Mesothelial cell of epicardium (in vitro differentiated cells): Measurements from ENCODE around the gene WBP2NL. TPM values are rescaled to one million over a fixed set of nuclear protein-coding genes. Genes with fewer than 3 reads are reported as not detected.

Experiments
- DNase-seq, 2 experiments: peaks; one replicate each; pipeline ENCODE4 v3.0.0; 2021; ENCODE audit warnings: low spot score in 2 of 2; ENCODE audit not compliant: unreplicated experiment in 2 of 2
- H3K27ac Mint-ChIP-seq: 2 replicates; pipeline ENCODE4 v1.8.0; 2021; ENCODE audit warnings: mixed read lengths
- H3K27me3 Mint-ChIP-seq: 2 replicates; pipeline ENCODE4 v1.8.0; 2021; ENCODE audit warnings: low read depth, mixed read lengths
- H3K36me3 Mint-ChIP-seq: 2 replicates; pipeline ENCODE4 v1.8.0; 2021; ENCODE audit warnings: mixed read lengths
- H3K4me1 Mint-ChIP-seq: 2 replicates; pipeline ENCODE4 v1.8.0; 2021; ENCODE audit warnings: mixed read lengths
- H3K4me3 Mint-ChIP-seq: 2 replicates; pipeline ENCODE4 v1.8.0; 2021; ENCODE audit warnings: mild to moderate bottlenecking, moderate library complexity, mixed read lengths
- H3K9me3 Mint-ChIP-seq: 2 replicates; pipeline ENCODE4 v1.8.0; 2021; ENCODE audit warnings: mixed read lengths
- total RNA-seq: library from RNA; stranded (reverse); gene quantifications from 3 replicates; pipeline ENCODE4 v1.2.1, GENCODE V29; 2021
- TF ChIP-seq, protein P1 (sequence below): fragments of 200-600 bp; sonication (generic); IDR thresholded peaks from one replicate; pipeline ENCODE4 v1.5.0; 2021; ENCODE audit warnings: antibody characterized with exemption; ENCODE audit not compliant: unreplicated experiment

The WBP2NL gene
- total RNA-seq, 1 donor from 2014 or later = not detected

DNA sequence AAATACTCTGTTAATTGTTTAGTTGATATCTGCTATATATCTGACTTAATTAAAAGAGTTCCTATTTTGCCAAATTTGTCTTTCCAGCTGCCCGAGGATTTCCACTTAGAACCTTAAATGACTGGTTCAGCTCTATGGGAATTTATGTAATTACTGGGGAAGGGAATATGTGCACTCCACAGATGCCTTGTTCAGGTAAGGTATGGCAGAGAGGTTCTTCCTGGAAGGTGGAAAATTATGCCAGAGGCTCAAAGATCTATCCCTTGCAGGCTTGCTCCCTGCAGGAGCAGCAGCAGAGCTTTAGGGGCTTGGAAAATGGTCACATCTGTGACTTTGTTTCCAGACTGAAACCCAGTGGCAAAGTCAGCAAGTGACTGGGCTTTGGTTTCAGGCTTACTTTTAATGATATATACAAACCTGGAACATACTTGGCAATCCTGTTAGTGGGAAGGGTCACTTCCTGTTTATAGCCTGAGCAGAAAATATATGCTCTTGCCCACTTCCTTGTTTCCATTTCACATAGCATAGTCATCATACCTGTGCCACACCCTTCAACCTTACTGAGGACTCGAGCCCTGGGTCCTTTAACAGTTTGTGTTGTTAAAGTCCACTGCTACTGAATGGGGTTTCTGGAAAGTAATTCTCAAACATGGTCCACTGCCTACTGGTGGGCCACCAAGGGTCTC, 23.7 kb downstream of the WBP2NL start:
- TF ChIP-seq, protein P1, sequence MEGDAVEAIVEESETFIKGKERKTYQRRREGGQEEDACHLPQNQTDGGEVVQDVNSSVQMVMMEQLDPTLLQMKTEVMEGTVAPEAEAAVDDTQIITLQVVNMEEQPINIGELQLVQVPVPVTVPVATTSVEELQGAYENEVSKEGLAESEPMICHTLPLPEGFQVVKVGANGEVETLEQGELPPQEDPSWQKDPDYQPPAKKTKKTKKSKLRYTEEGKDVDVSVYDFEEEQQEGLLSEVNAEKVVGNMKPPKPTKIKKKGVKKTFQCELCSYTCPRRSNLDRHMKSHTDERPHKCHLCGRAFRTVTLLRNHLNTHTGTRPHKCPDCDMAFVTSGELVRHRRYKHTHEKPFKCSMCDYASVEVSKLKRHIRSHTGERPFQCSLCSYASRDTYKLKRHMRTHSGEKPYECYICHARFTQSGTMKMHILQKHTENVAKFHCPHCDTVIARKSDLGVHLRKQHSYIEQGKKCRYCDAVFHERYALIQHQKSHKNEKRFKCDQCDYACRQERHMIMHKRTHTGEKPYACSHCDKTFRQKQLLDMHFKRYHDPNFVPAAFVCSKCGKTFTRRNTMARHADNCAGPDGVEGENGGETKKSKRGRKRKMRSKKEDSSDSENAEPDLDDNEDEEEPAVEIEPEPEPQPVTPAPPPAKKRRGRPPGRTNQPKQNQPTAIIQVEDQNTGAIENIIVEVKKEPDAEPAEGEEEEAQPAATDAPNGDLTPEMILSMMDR = no peak
- Mint-ChIP-seq H3K4me1 (no peaks in the 10 kb centered on the region), H3K27ac (no peak overlapping the region), H3K27me3 (peaks cover 26% of the 10 kb centered on the region), H3K4me3 (no peak overlapping the region), H3K36me3 (no peaks in the 10 kb centered on the region), H3K9me3 (no peaks in the 10 kb centered on the region)
- DNase-seq = no peak

DNA sequence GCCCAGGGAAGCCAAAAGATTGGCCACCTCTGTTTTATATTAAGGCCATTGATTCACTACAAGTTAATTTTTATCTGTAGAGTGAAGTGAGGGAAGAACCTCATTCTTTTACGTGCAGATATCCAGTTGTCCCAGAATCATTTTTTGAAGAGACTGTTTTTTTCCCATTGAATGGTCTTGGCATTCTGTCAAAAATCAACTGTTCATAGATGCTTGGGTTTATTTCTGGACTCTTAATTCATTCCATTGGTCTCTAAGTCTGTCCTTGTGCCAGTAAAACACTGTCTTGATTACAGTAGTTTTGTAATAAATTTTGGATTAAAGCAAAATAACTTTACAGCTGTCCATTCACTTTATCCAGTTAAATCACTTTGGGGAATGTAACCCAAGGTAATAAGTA, 26.8 kb downstream of the WBP2NL start:
- Mint-ChIP-seq H3K4me1 (no peaks in the 10 kb centered on the region), H3K4me3 (no peak overlapping the region), H3K9me3 (no peaks in the 10 kb centered on the region), H3K36me3 (no peaks in the 10 kb centered on the region), H3K27ac (no peak overlapping the region), H3K27me3 (peaks cover 15% of the 10 kb centered on the region)
- no peak for DNase-seq
- TF ChIP-seq, protein P1 = no peak

DNA sequence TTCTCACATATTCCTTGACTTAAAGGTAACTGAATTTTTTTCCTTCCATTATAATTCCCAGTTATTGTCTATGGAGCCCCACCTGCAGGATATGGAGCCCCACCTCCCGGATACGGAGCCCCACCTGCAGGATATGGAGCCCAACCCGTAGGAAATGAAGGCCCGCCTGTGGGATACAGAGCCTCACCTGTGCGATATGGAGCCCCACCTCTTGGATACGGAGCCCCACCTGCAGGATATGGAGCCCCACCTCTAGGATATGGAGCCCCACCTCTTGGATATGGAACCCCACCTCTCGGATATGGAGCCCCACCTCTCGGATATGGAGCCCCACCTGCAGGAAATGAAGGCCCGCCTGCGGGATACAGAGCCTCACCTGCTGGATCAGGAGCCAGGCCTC, 28.1 kb downstream of the WBP2NL start:
- no peak overlapping the region for H3K4me3 Mint-ChIP-seq
- H3K27me3 Mint-ChIP-seq = peaks cover 25% of the 10 kb centered on the region
- TF ChIP-seq, protein P1 = no peak
- no peaks in the 10 kb centered on the region for H3K36me3 Mint-ChIP-seq
- H3K4me1 Mint-ChIP-seq = no peaks in the 10 kb centered on the region
- H3K9me3 Mint-ChIP-seq = no peaks in the 10 kb centered on the region
- H3K27ac Mint-ChIP-seq = no peak overlapping the region
- no peak for DNase-seq

- H3K27ac Mint-ChIP-seq = no peak overlapping the region
- H3K9me3 Mint-ChIP-seq = peaks cover 4% of the 10 kb centered on the region
- H3K4me1 Mint-ChIP-seq = no peaks in the 10 kb centered on the region
- peaks cover 31% of the 10 kb centered on the region for H3K27me3 Mint-ChIP-seq
- no peaks in the 10 kb centered on the region for H3K36me3 Mint-ChIP-seq
- no peak overlapping the region for H3K4me3 Mint-ChIP-seq
- no peak for DNase-seq
- TF ChIP-seq, protein P1 = no peak
Observed at GRCh38 chr22:42033263-42034181, 34.9 kb downstream of the WBP2NL start.

DNA sequence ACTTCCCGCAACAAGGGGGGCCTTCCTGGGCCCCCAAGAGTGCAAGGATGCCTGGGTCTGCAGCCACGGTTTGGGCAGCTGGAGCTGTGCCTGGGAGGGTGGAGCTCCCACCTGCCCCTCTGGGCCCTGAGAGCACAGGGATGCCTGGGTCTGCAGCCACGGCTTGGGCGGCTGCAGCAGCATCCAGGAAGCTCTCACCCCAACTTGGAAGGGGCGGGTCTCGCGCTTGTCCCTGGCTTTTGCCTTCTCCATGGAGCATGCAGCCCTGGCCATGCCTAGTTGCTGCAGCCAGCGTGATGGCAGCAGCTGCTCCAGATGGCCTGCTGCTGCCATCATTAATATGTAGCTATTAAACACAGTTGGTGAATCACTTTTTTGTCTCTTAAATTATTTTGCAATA, 36.7 kb downstream of the WBP2NL start:
- no peaks in the 10 kb centered on the region for H3K4me1 Mint-ChIP-seq
- TF ChIP-seq, protein P1 = no peak
- peaks cover 4% of the 10 kb centered on the region for H3K9me3 Mint-ChIP-seq

More for the DNA sequence above, 36.7 kb downstream of the WBP2NL start:
- no peak for DNase-seq
- Mint-ChIP-seq H3K27me3 (peaks cover 29% of the 10 kb centered on the region), H3K36me3 (no peaks in the 10 kb centered on the region), H3K4me3 (no peak overlapping the region), H3K27ac (no peak overlapping the region)
